HCT116 (cell line): ENCODE measurements around the gene SCARF1. TPM values are rescaled to one million over a fixed set of nuclear protein-coding genes. Genes with fewer than 3 reads are reported as not detected.

Experiments used
- ATAC-seq: fragments of 200-7000 bp; cut with Tn5 transposase; 2 replicates; pipeline ENCODE4 v1.9.1; 2020; ENCODE audit warnings: mild to moderate bottlenecking, moderate library complexity
- BruUV-seq: library from RNA; stranded (reverse); fragments of 400-500 nt; replicated peaks from 2 replicates; lab custom pipeline; 2021; lab: Mats Ljungman, UMichigan
- CTCF ChIA-PET: fragments of 300-600 bp; sonication (Branson Sonifier 250); formaldehyde crosslinking; loops from one replicate; lab custom pipeline; 2021; ENCODE audit warnings: antibody characterized with exemption; lab: Charles Lee
- POLR2A ChIA-PET: fragments of 300-600, 350-600 bp; sonication (Branson Sonifier 250); formaldehyde crosslinking; loops from one replicate; lab custom pipeline; 2021; ENCODE audit warnings: antibody characterized with exemption; lab: Charles Lee
- RAD21 ChIA-PET, 2 experiments: fragments of 300-600 bp; sonication (Branson Sonifier 250); formaldehyde crosslinking; loops; one replicate each; lab custom pipeline; 2023; ENCODE audit warnings: low total read pairs in 2 of 2; ENCODE audit not compliant: uncharacterized antibody in 2 of 2, unreplicated experiment in 2 of 2, low non-redundant PET in 1 of 2; lab: Charles Lee
- DNase-seq: peaks from one replicate; pipeline ENCODE4 v3.0.0-alpha.2; 2010; ENCODE audit warnings: low read depth, low spot score
- H2AFZ ChIP-seq: fragments of 200-600 bp; shearing (Covaris generic), sonication (generic); 2 replicates; pipeline ENCODE4 v1.6.1; 2017; ENCODE audit warnings: low read depth, mixed run types, mixed read lengths, antibody characterized with exemption, low read length; ENCODE audit not compliant: poor library complexity, severe bottlenecking
- H3K27ac ChIP-seq: 2 replicates; pipeline ENCODE4 v1.5.1; 2012; ENCODE audit warnings: low read depth, low read length
- H3K27me3 ChIP-seq: fragments of 200-600 bp; sonication (generic); 2 replicates; pipeline ENCODE4 v1.6.1; 2016; ENCODE audit warnings: mixed run types, low read length, mixed read lengths; ENCODE audit not compliant: insufficient read depth
- H3K36me3 ChIP-seq, 2 experiments: fragments of 200-500 bp in 1 of 2; fragments of 200-600 bp in 1 of 2; sonication (Bioruptor generic) in 1 of 2; sonication (generic) in 1 of 2; 2 replicates each; pipeline versions ENCODE4 v1.5.1 to v1.6.1; 2014 to 2016; ENCODE audit warnings: low read length in 2 of 2, inconsistent platforms in 1 of 2, mixed read lengths in 1 of 2, mixed run types in 1 of 2; ENCODE audit not compliant: insufficient read depth in 2 of 2, control insufficient read depth in 1 of 2
- H3K4me1 ChIP-seq, 2 experiments: fragments of 200-600 bp in 1 of 2; sonication (generic) in 1 of 2; 2 replicates each; pipeline versions ENCODE4 v1.5.1 to v1.6.1; 2012 to 2017; ENCODE audit warnings: low read length in 2 of 2, inconsistent platforms in 1 of 2, mild to moderate bottlenecking in 1 of 2, mixed read lengths in 1 of 2, mixed run types in 1 of 2, moderate library complexity in 1 of 2; ENCODE audit not compliant: insufficient read depth in 2 of 2, control insufficient read depth in 1 of 2
- H3K4me2 ChIP-seq: fragments of 200-600 bp; sonication (generic); 2 replicates; pipeline ENCODE4 v1.6.1; 2017; ENCODE audit warnings: mixed run types, low read length, mixed read lengths
- H3K4me3 ChIP-seq, 2 experiments: fragments of 200-600 bp in 1 of 2; sonication (generic) in 1 of 2; replicated peaks in 1 of 2; 2 replicates each; pipeline ENCODE4 v1.5.1; 2011 to 2016; ENCODE audit warnings: low read length in 2 of 2, control low read depth in 1 of 2, low read depth in 1 of 2, mild to moderate bottlenecking in 1 of 2, mixed read lengths in 1 of 2, mixed run types in 1 of 2
- H3K79me2 ChIP-seq: fragments of 200-600 bp; sonication (generic); 2 replicates; pipeline ENCODE4 v1.6.1; 2017; ENCODE audit warnings: mild to moderate bottlenecking, mixed run types, low read length, moderate library complexity, mixed read lengths; ENCODE audit not compliant: insufficient read depth
- H3K9ac ChIP-seq: fragments of 200-600 bp; sonication (generic); 2 replicates; pipeline ENCODE4 v1.6.1; 2016; ENCODE audit warnings: low read length, mixed read lengths
- H3K9me2 ChIP-seq: fragments of 200-600 bp; sonication (generic), shearing (Covaris generic); 2 replicates; pipeline ENCODE4 v1.6.1; 2017; ENCODE audit warnings: mixed run types, mild to moderate bottlenecking, moderate library complexity; ENCODE audit not compliant: insufficient read depth
- H3K9me3 ChIP-seq, 2 experiments: fragments of 200-500 bp in 1 of 2; fragments of 200-600 bp in 1 of 2; sonication (Bioruptor generic) in 1 of 2; sonication (generic) in 1 of 2; 2 replicates each; pipeline ENCODE4 v1.6.1; 2014 to 2017; ENCODE audit warnings: low read length in 2 of 2, mixed read lengths in 2 of 2, inconsistent platforms in 1 of 2, low read depth in 1 of 2, mild to moderate bottlenecking in 1 of 2, mixed run types in 1 of 2, moderate library complexity in 1 of 2; ENCODE audit not compliant: control insufficient read depth in 1 of 2, insufficient read depth in 1 of 2
- H4K20me1 ChIP-seq: fragments of 200-600 bp; sonication (generic), shearing (Covaris generic); 2 replicates; pipeline ENCODE4 v1.6.1; 2017; ENCODE audit warnings: mixed run types, mild to moderate bottlenecking, moderate library complexity; ENCODE audit not compliant: insufficient read depth
- CBX3 ChIP-seq: IDR thresholded peaks from 2 replicates; pipeline ENCODE4 v1.6.1; 2012; ENCODE audit warnings: low read depth
- CEBPB ChIP-seq: IDR thresholded peaks from 2 replicates; pipeline ENCODE4 v1.6.1; 2012; ENCODE audit warnings: low read depth
- EGR1 ChIP-seq: IDR thresholded peaks from 2 replicates; pipeline ENCODE4 v1.6.1; 2012; ENCODE audit warnings: low read depth
- ELF1 ChIP-seq: IDR thresholded peaks from 2 replicates; pipeline ENCODE4 v1.6.1; 2012; ENCODE audit warnings: low read depth, borderline replicate concordance
- EZH2 ChIP-seq: fragments of 200-600 bp; sonication (generic); IDR thresholded peaks from 2 replicates; pipeline ENCODE4 v1.6.1; 2017; ENCODE audit warnings: antibody characterized with exemption, mixed run types
- FOSL1 ChIP-seq: IDR thresholded peaks from 2 replicates; pipeline ENCODE4 v1.6.1; 2012; ENCODE audit warnings: low read depth
- JUND ChIP-seq: IDR thresholded peaks from 2 replicates; pipeline ENCODE4 v1.6.1; 2012
- MAX ChIP-seq: IDR thresholded peaks from 2 replicates; pipeline ENCODE4 v1.6.1; 2012
- POLR2A ChIP-seq: IDR thresholded peaks from 2 replicates; pipeline ENCODE4 v1.7.0; 2011; ENCODE audit warnings: borderline replicate concordance; ENCODE audit not compliant: insufficient read depth, insufficient read length; ENCODE audit errors: extremely low read depth
- SIN3A ChIP-seq: IDR thresholded peaks from 2 replicates; pipeline ENCODE4 v1.6.1; 2012; ENCODE audit warnings: low read depth
- SRF ChIP-seq: IDR thresholded peaks from 2 replicates; pipeline ENCODE4 v1.6.1; 2012; ENCODE audit warnings: low read depth
- TCF7L2 ChIP-seq: IDR thresholded peaks from 2 replicates; pipeline ENCODE4 v1.7.0; 2011; ENCODE audit warnings: borderline replicate concordance, inconsistent platforms; ENCODE audit not compliant: insufficient read depth, insufficient read length; ENCODE audit errors: extremely low read depth
- YY1 ChIP-seq: IDR thresholded peaks from 2 replicates; pipeline ENCODE4 v1.6.1; 2011; ENCODE audit warnings: low read length, low read depth, moderate library complexity, mild to moderate bottlenecking; ENCODE audit not compliant: insufficient replicate concordance; ENCODE audit errors: extremely low read depth
- ZFX ChIP-seq: fragments of 450-650 bp; IDR thresholded peaks from 2 replicates; pipeline ENCODE4 v1.6.1; 2017
- ZNF274 ChIP-seq: fragments of 200-500 bp; sonication (Bioruptor generic); IDR thresholded peaks from 2 replicates; pipeline ENCODE4 v1.6.1; 2014; ENCODE audit warnings: mild to moderate bottlenecking, low read depth, low read length, inconsistent platforms
- intact Hi-C: fragments of 100-400 bp; cut with micrococcal nuclease; formaldehyde crosslinking; loops from 2 replicates; pipeline ENCODE4 v1.10.0; 2022
- total RNA-seq: library from RNA; stranded (reverse); gene quantifications from one replicate; pipeline ENCODE4 v1.2.1, GENCODE V29; 2021; ENCODE audit not compliant: unreplicated experiment
- TF ChIP-seq, protein P1 (sequence below), 3 experiments: fragments of 200-600 bp in 1 of 3; sonication (generic) in 1 of 3; IDR thresholded peaks in 2 of 3; conservative IDR thresholded peaks in 1 of 3; 2 replicates each; pipeline ENCODE4 v1.5.1; 2012 to 2017; ENCODE audit warnings: low read depth in 2 of 3, low read length in 2 of 3, antibody characterized with exemption in 1 of 3, borderline replicate concordance in 1 of 3, control low read depth in 1 of 3, mild to moderate bottlenecking in 1 of 3, mixed read lengths in 1 of 3, mixed run types in 1 of 3, moderate library complexity in 1 of 3; ENCODE audit not compliant: insufficient read depth in 1 of 3

The SCARF1 gene
- total RNA-seq, 1 experiment from 2014 or later = 2.2 TPM

GRCh38 chr17:1621273-1621954, 24.1 kb downstream of the SCARF1 start:
- Histone ChIP-seq H3K4me2 (no peak overlapping the region), H3K27ac (no peak overlapping the region), H3K4me3 (no peak overlapping the region), H4K20me1 (no peaks in the 10 kb centered on the region), H2AFZ (no peak overlapping the region), H3K79me2 (no peaks in the 10 kb centered on the region), H3K27me3 (no peaks in the 10 kb centered on the region), H3K36me3 (no peaks in the 10 kb centered on the region), H3K4me1 (peaks cover 38 to 44% of the 10 kb centered on the region in 2 experiments), H3K9me2 (no peaks in the 10 kb centered on the region), H3K9ac (no peak overlapping the region), H3K9me3 (no peaks in the 10 kb centered on the region)
- RAD21 ChIA-PET = no interaction called here
- intact Hi-C loops = no loop called here
- CTCF ChIA-PET = no interaction called here
- TF ChIP-seq, protein P1, sequence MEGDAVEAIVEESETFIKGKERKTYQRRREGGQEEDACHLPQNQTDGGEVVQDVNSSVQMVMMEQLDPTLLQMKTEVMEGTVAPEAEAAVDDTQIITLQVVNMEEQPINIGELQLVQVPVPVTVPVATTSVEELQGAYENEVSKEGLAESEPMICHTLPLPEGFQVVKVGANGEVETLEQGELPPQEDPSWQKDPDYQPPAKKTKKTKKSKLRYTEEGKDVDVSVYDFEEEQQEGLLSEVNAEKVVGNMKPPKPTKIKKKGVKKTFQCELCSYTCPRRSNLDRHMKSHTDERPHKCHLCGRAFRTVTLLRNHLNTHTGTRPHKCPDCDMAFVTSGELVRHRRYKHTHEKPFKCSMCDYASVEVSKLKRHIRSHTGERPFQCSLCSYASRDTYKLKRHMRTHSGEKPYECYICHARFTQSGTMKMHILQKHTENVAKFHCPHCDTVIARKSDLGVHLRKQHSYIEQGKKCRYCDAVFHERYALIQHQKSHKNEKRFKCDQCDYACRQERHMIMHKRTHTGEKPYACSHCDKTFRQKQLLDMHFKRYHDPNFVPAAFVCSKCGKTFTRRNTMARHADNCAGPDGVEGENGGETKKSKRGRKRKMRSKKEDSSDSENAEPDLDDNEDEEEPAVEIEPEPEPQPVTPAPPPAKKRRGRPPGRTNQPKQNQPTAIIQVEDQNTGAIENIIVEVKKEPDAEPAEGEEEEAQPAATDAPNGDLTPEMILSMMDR (IDR thresholded peaks at IDR 0.05 in 2 of 3, conservative IDR thresholded peaks at IDR 0.05 in 1 of 3; ENCODE audit: borderline replicate concordance in 1 of 3, insufficient read depth in 1 of 3, low read depth in 2 of 3, low read length in 2 of 3) = no peak
- no peak for TF ChIP-seq FOSL1
- TF ChIP-seq ELF1 = no peak
- no peak for TF ChIP-seq CEBPB
- no peak for TF ChIP-seq EZH2
- TF ChIP-seq JUND = no peak
- no peak for TF ChIP-seq POLR2A
- TF ChIP-seq EGR1 = no peak
- TF ChIP-seq SIN3A = no peak
- TF ChIP-seq MAX = no peak
- no peak for TF ChIP-seq CBX3
- TF ChIP-seq YY1 = no peak
- no peak for TF ChIP-seq ZFX
- TF ChIP-seq ZNF274 = no peak
- TF ChIP-seq TCF7L2 = no peak
- TF ChIP-seq SRF = no peak
- POLR2A ChIA-PET = no interaction called here
- DNase-seq (no peak), ATAC-seq (no peak)
- no TSS peak for BruUV-seq
